Tongue (tissue), 2 donors: ENCODE data around the gene UBE2F. TPM values are rescaled to one million over a fixed set of nuclear protein-coding genes. Genes with fewer than 3 reads are reported as not detected.

Source experiments
- DNase-seq: peaks from one replicate; pipeline ENCODE4 v3.0.0-alpha.2; 2015
- total RNA-seq: library from RNA; depleted of rRNA; stranded (reverse); fragments of >200 nt; gene quantifications from one replicate; pipeline ENCODE4 v1.2.3, GENCODE V29; 2014

UBE2F gene
- total RNA-seq = 69.6 TPM

DNA sequence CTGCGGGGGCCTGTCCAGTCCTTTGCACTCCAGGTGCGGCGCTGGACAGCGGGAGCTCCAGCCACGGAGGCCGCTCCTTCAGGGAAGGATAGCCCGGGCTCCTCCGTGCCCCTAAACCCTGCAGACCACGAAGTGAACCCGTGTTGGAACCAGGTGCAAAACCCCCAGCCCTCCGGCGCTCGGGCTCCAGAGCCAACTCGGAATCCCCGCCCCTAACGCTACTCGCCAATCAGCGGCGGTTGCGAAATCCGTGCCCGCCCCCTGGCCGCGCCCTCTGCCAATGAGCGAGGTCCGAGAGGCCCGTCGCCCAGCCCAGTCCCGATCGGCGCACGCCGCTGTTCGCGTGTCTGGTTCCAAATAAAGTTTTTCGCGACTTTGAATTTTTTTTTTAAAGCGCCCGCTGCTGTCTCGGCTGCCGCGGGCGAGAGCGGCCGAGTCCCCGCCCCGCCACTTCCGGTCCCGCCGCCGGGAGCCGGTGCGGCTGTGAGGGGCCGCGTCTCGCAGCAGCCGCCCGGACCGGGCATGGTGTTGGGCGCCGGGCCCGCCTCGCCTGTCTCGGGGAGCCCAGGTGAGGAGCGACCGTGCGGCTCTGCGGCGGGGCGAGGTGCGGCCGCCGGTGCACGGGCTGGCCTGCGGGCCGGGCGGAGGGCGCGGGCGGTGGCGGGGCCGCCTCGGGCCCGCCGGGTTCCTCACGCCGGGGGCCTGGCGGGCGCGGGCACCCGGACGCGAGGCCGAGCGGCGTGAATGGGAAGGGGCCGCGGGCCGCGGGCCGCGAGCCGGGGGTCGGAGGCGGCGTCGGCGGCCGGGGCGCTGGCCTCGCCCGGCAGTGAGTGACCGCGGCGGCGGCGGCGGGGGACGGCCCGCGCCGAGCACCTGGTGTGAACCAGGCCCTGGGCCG, at the start of gene UBE2F:
Gene UBE2F (plus strand): TSS at position 450 of the 898 bp plus-strand sequence. CDS start 6,094 bp downstream, outside the sequence.
- peak; percentile 99 for DNase-seq

DNA sequence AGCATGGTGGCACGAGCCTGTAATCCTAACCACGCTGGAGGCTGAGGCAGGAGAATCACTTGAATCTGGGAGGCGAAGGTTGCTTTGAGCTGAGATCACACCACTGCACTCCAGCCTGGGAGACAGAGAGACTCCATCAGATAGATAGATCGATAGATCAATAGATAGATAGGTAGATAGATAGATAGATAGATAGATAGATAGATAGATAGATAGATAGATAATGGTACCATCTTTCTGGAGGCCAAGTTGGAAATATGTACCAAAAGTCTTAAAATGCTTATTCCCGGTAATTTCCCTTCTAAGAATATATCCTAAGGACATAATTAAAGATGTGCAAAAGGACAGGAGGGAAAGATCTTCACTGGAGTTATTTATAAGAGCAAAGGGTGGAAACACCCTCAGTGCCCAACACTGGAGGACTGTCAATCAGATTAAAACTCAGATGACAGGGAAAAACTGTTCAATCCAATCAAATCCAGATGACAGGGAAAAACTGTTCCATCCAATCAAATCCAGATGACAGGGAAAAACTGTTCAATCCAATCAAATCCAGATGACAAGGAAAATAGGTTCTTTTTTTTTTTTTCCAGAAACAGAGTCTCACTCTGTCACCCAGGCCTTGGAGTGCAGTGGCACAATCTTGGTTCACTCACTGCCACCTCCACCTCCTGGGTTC, 49.0 kb upstream of the UBE2F start:
- DNase-seq = no peak

DNA sequence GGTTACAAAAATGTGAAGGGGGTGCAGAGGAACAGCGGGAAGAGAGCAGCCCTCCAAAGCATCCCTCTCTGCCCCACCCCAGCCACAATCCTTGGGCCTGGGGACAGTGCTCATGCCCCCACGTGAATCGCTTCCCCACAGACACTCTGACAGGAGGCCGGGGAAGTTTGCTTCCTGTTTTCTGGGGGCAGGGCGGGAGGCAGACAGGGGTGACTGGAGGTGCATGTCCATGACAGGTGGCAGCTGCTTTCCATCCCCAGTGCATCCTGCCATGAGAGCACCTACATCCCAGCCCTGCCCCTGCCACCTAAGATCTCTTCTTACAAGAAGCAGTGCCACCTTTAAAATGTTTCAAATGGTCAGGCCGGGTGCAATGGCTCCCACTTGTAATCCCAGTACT, 47.2 kb upstream of the UBE2F start:
- DNase-seq = no peak

DNA sequence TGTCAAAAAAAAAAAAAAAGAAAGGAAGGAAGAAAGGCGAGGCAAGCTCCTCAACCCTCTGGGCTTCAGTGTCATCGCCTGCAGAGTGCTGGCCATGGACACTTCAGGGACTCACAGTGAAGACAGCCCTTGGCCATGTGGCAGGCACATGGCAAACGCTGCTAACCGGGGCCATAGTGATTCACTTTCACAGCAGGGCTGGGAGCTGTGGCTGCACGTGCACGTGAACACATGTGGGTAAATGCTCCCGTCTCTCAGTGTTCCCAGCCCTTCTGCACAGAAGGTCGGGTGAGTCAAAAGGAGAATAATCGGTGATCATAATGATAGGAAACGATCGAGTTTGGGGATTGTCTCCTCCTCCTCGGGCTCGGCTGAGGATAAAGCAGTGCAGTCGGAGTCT, 46.1 kb upstream of the UBE2F start:
- no peak for DNase-seq

DNA sequence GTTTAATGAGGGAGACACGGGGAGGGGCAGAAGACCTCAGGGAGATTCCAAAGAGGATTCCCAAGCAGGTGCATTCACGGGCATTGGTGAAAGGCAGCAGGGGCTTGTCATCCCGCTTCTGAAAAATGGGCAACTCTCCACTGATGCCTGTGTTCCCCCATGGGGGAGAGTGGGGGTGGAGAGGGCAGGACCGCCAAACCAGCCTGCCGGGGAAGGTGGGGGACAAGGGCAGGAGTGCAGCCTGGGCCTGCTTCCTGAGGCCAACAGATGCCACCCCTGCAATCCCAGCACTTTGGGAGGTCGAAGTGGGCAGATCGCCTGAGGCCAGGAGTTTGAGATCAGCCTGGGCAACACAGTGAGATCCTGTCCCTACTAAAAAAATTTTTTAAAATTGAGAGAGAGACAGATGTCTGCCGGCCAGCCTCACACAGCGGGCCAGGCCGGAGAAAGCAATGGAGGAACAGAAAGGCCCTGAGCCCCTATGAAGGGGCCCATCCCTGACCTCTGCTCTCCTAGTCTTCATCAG, 44.8 kb upstream of the UBE2F start:
- DNase-seq = no peak

- DNase-seq = no peak
These were observed 44.0 kb upstream of the UBE2F start for GRCh38 chr2:237922641-237923361.

- DNase-seq = peak; percentile 84
These were observed 43.2 kb upstream of the UBE2F start for GRCh38 chr2:237923481-237924163.

GRCh38 chr2:237924164-237924534, 42.7 kb upstream of the UBE2F start:
- DNase-seq = no peak

GRCh38 chr2:237927135-237927534, 39.7 kb upstream of the UBE2F start:
- DNase-seq = no peak

DNA sequence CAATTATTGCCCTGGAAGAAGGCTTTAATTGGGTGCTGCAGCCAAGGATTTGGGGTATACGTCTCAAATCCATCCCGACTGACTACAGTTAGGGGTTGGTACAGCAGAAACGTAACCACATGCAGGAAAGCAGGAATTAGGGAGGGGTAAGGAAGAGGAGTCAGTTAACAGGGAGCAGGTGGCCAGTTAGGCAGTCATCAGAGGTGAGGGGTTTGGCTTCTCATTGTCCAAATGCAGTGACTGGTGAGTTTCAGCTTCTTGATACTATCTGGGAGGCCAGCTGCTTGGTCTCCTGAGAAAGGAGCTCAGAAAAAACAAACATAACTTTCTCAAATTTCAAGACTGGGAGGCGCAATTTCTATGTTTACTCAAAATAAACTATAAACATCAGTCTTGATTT, 38.8 kb upstream of the UBE2F start:
- DNase-seq = no peak

GRCh38 chr2:237929979-237930378, 36.8 kb upstream of the UBE2F start:
- DNase-seq = no peak

GRCh38 chr2:237931205-237931721, 35.6 kb upstream of the UBE2F start:
- peak; percentile 87 for DNase-seq

GRCh38 chr2:237932731-237933131, 34.1 kb upstream of the UBE2F start:
- DNase-seq = peak; percentile 25

GRCh38 chr2:237934186-237934585, 32.6 kb upstream of the UBE2F start:
- DNase-seq = no peak

GRCh38 chr2:237935740-237936452, 30.9 kb upstream of the UBE2F start:
- DNase-seq = peak; percentile 37

GRCh38 chr2:237939251-237939650, 27.6 kb upstream of the UBE2F start:
- DNase-seq = no peak

- DNase-seq = no peak
These were observed 26.0 kb upstream of the UBE2F start for GRCh38 chr2:237940828-237941227.

DNA sequence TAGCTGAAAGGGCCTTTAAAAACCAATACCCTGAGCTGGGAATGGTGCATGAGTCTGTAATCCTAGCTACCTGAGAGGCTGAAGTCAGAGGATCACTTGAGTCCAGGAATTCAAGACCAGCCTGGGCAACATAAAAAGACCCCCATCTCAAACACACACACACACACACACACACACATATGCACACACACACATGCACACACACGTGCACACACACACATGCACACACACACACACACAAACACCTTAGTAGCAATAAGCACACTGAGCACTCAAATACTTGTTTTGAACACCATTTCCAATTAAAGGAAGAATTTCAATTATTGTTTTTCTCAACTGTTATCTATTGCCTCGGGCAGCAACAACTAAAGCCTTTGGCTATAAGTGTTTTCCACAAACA, 25.6 kb upstream of the UBE2F start:
- DNase-seq = no peak

DNA sequence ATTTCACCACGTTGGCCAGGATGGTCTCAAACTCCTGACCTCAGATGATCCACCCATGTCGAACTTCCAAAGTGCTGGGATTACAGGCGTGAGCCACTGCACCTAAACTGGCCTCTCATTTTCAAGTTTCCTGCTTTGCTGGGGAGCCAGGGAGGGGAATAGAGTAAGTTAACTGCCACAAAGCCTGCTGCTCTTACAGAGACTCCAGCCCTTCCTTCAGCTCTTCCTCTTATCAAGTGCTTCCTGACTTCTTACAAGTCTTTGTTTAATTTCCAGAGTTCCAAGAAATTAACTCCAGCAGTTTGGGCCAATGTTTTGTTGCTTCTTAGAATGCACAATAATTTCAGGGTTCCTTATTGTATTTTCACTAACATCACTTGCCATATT, 24.3 kb upstream of the UBE2F start:
- no peak for DNase-seq

DNA sequence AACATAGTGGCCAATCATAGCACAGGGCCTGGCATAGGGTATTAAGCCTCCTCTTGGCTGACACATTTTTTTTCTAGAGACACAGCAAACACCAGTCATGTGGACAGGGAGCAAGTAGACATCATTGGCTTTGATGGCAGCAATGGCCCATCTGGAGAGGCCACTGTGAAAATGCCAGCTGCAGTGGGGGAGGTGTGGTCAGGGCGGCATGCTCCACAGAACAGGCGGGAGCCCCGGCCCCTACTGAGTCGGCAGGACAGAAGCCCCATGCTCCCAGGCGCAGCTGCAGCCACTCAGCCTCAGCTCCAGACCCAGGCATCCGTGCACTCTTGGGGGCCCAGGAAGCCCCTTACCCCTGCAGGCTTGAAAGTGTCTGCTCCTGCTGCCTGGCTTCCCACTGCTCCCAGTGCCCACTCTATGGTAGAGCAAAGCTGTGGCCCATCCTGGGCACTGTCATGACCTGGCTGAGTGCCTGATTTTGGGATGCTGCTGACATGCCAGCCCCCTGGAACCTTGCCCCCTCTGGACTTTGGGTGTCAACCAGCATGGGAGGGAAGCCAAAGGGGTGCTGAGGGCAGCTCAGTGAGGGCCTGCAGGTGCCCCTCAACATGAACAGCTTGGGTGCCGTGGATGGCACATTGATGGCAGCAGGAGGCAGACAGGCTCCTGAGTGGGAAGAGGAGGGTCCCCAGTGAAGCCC, 23.3 kb upstream of the UBE2F start:
- DNase-seq = peak; percentile 68

GRCh38 chr2:237944302-237944701, 22.5 kb upstream of the UBE2F start:
- no peak for DNase-seq
